K562 (cell line): Measurements from ENCODE around the gene RTP5. TPM values are rescaled to one million over a fixed set of nuclear protein-coding genes. Genes with fewer than 3 reads are reported as not detected.

ENCODE experiments used
- CBFB ChIP-seq: sonication (generic); formaldehyde crosslinking; IDR thresholded peaks from 2 replicates; pipeline ENCODE4 v1.4.0; 2020; ENCODE audit warnings: mild to moderate bottlenecking, missing genetic modification reagents
- CHD4 ChIP-seq: fragments of 200-600 bp; sonication (generic); IDR thresholded peaks from 3 replicates; pipeline ENCODE4 v1.6.1; 2012; ENCODE audit warnings: low read depth, mild to moderate bottlenecking, mixed read lengths, low read length, inconsistent platforms; ENCODE audit not compliant: insufficient read depth, insufficient replicate concordance, poor library complexity, severe bottlenecking
- CREB5 ChIP-seq: fragments of 250-450 bp; sonication (Bioruptor Pico); IDR thresholded peaks from 2 replicates; pipeline ENCODE4 v1.5.0; 2020; ENCODE audit warnings: mild to moderate bottlenecking
- DPF2 ChIP-seq: fragments of 450-650 bp; IDR thresholded peaks from 2 replicates; pipeline ENCODE4 v1.6.1; 2016
- FOXK2 ChIP-seq, 2 experiments: fragments of 450-650 bp; IDR thresholded peaks in 1 of 2; conservative IDR thresholded peaks in 1 of 2; 2 replicates each; pipeline ENCODE4 v1.6.1; 2016; ENCODE audit warnings: low read depth in 2 of 2, mild to moderate bottlenecking in 1 of 2
- GABPB2 ChIP-seq: fragments of 250-450 bp; sonication (Bioruptor Pico); conservative IDR thresholded peaks from 2 replicates; pipeline ENCODE4 v1.5.1; 2021; ENCODE audit warnings: mild to moderate bottlenecking
- HDAC6 ChIP-seq: IDR thresholded peaks from 2 replicates; pipeline ENCODE4 v1.6.1; 2012; ENCODE audit warnings: low read depth, mild to moderate bottlenecking, control low read depth, inconsistent platforms, low read length, moderate library complexity
- PHF20 ChIP-seq: fragments of 450-650 bp; IDR thresholded peaks from 2 replicates; pipeline ENCODE4 v1.6.1; 2018; ENCODE audit not compliant: partially characterized antibody
- SAFB ChIP-seq: fragments of 200-400 bp; formaldehyde crosslinking; IDR thresholded peaks from 2 replicates; pipeline ENCODE4 v1.6.1; 2017; ENCODE audit warnings: low read depth, low read length, borderline replicate concordance
- SMARCA5 ChIP-seq: fragments of 450-650 bp; IDR thresholded peaks from 2 replicates; pipeline ENCODE4 v1.6.1; 2016
- SMARCC2 ChIP-seq: fragments of 450-650 bp; IDR thresholded peaks from 2 replicates; pipeline ENCODE4 v1.6.1; 2017; ENCODE audit warnings: antibody characterized with exemption, moderate library complexity, mild to moderate bottlenecking, low read depth
- SP2 ChIP-seq: IDR thresholded peaks from 2 replicates; pipeline ENCODE4 v1.6.1; 2011; ENCODE audit warnings: mild to moderate bottlenecking, low read depth, low read length, moderate library complexity; ENCODE audit not compliant: poor library complexity, severe bottlenecking; ENCODE audit errors: extremely low read depth
- ZFP91 ChIP-seq: sonication (generic); formaldehyde crosslinking; IDR thresholded peaks from 2 replicates; pipeline ENCODE4 v1.8.0; 2022; ENCODE audit warnings: mild to moderate bottlenecking, missing genetic modification reagents
- ZFPM2 ChIP-seq: fragments of 250-450 bp; sonication (Bioruptor Pico); IDR thresholded peaks from 2 replicates; pipeline ENCODE4 v1.5.1; 2022; ENCODE audit warnings: mild to moderate bottlenecking
- ZNF444 ChIP-seq: fragments of 250-450 bp; sonication (Bioruptor Pico); IDR thresholded peaks from 2 replicates; pipeline ENCODE4 v1.4.0; 2020; ENCODE audit warnings: mild to moderate bottlenecking, moderate library complexity
- polyA plus RNA-seq, 8 experiments: library from polyadenylated mRNA; depleted of rRNA in 4 of 8; stranded (reverse) in 5 of 8; unstranded in 3 of 8; fragments of >200 nt; fragmentation: Nextera tagmentation in 2 of 8; fragmentation: Illumina TruSeq in 1 of 8; extraction: Ambion mirVana in 2 of 8; extraction: Trizol in 1 of 8; gene quantifications; 2 replicates each; pipeline versions ENCODE4 v1.2.1 to v1.2.3, GENCODE V29; 2011 to 2014; ENCODE audit warnings: inconsistent platforms in 1 of 8, missing spikeins in 1 of 8
- total RNA-seq, 7 experiments: library from RNA; depleted of rRNA in 6 of 7; stranded (reverse); fragments of >200 nt in 6 of 7; fragmentation: Illumina TruSeq in 2 of 7; extraction: Trizol in 2 of 7; gene quantifications; 2 replicates each; pipeline versions ENCODE4 v1.2.1 to v1.2.3, GENCODE V29; 2011 to 2021; ENCODE audit warnings: low replicate concordance in 1 of 7
- TF ChIP-seq, protein P1 (sequence below): fragments of 250-450 bp; sonication (Bioruptor Pico); IDR thresholded peaks from 2 replicates; pipeline ENCODE4 v1.8.0; 2021; ENCODE audit warnings: moderate library complexity, mild to moderate bottlenecking, inconsistent platforms

Gene RTP5
- total and polyA plus RNA-seq, 9 of the 15 experiments (the other 6 are each of a cell fraction or from before 2014, with no cell fraction given), result not detected

GRCh38 chr2:241865416-241865956 is 4.0 kb upstream of the RTP5 start (continued):
- TF ChIP-seq ZFP91 (CRISPR knock-in tag) (no peak), CHD4 (peak; percentile 56), ZFPM2 (CRISPR knock-in tag) (no peak), CREB5 (CRISPR knock-in tag) (no peak), ZNF444 (CRISPR knock-in tag) (no peak), GABPB2 (CRISPR knock-in tag) (no peak), PHF20 (peak; percentile 39), SMARCA5 (0 out of 2 replicates have a peak, but pooled peaks have one; percentile 2), SMARCC2 (no peak), DPF2 (no peak), HDAC6 (0 out of 2 replicates have a peak, but pooled peaks have one; percentile 3), CBFB (CRISPR knock-in tag) (peak; percentile 58; the same call in 1 of the 2 replicates), FOXK2 (conservative IDR thresholded peaks at IDR 0.05 in 1 of 2, IDR thresholded peaks at IDR 0.05 in 1 of 2; ENCODE audit: low read depth in 2 of 2) (no peak), SP2 (no peak), SAFB (no peak)
- TF ChIP-seq, protein P1, sequence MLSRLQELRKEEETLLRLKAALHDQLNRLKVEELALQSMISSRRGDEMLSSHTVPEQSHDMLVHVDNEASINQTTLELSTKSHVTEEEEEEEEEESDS (CRISPR knock-in tag), result no peak
